ENCODE data around the gene TARS3.

TARS3 gene

DNA sequence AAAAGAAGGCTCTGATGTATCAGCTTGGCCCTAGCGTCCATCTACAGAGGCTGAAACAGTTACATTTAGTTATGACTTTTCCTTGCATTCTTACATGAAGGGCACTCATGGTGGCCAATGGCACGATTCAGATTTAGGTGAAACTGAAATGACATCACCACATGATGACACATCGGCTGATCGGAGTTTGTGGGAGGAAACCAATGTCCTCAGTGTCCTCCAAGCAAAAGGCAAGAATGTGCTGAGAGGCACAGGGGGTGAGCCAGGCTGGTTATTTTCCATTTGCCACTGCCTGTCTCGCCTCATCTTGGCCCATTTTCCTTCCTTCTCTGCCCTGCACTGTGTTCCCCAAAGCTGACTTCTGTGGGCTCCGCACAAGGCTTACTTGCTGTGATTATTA, 34.4 kb downstream of the TARS3 start:
- Histone ChIP-seq H3K9ac (ENCODE audit: low read depth, low read length, poor library complexity, severe bottlenecking) (no peak overlapping the region), H4K20me1 (ENCODE audit: insufficient read depth, low read length, poor library complexity, severe bottlenecking) (no peaks in the 10 kb centered on the region), H3K4me3 (ENCODE audit: low read length, poor library complexity, severe bottlenecking) (no peak overlapping the region), H3K79me2 (ENCODE audit: insufficient read depth, low read length) (no peaks in the 10 kb centered on the region), H3K9me3 (ENCODE audit: insufficient read depth, low read depth, low read length) (no peaks in the 10 kb centered on the region), H3F3A (ENCODE audit: low read depth) (no peaks in the 10 kb centered on the region), H3K4me1 (ENCODE audit: insufficient read depth, low read length, poor library complexity, severe bottlenecking) (peaks cover 5% of the 10 kb centered on the region), H3K36me3 (ENCODE audit: insufficient read depth, low read length) (no peaks in the 10 kb centered on the region), H2AFZ (ENCODE audit: low read length) (no peak overlapping the region), H3K9me2 (replicated peaks; ENCODE audit: low read depth, low read length) (no peaks in the 10 kb centered on the region), H3K4me2 (ENCODE audit: low read depth, low read length, poor library complexity, severe bottlenecking) (no peak overlapping the region), H3K27me3 (ENCODE audit: insufficient read depth, low read length, poor library complexity, severe bottlenecking) (no peaks in the 10 kb centered on the region)
- TF ChIP-seq CTCF (conservative IDR thresholded peaks at IDR 0.05; ENCODE audit: low read length), result no peak

DNA sequence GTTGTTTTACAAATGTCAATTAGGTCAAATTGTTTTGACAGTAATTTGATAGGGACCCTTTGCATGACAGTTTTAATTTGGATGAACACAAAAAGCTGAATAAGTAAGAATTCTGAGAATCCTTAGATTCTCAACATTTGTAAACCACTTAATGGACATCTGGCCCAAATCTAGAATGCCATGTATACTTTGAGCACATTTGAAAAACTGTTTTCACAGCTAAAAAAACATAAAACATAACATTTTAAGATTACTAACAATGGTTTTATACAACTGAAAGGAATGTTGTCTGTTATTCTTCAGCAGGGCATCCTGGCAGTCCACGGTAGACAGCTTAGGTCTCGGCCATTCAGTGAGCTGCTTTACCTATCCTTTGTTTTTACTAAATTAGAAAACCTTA, 37.6 kb downstream of the TARS3 start:
- Histone ChIP-seq H3K4me2 (ENCODE audit: low read depth, low read length, poor library complexity, severe bottlenecking) (no peak overlapping the region), H3K4me1 (ENCODE audit: insufficient read depth, low read length, poor library complexity, severe bottlenecking) (no peaks in the 10 kb centered on the region), H2AFZ (ENCODE audit: low read length) (no peak overlapping the region), H3K9me3 (ENCODE audit: insufficient read depth, low read depth, low read length) (no peaks in the 10 kb centered on the region), H3K27me3 (ENCODE audit: insufficient read depth, low read length, poor library complexity, severe bottlenecking) (no peaks in the 10 kb centered on the region), H3K36me3 (ENCODE audit: insufficient read depth, low read length) (peaks cover 6% of the 10 kb centered on the region; the same call in 1 of the 2 replicates), H3K4me3 (ENCODE audit: low read length, poor library complexity, severe bottlenecking) (no peak overlapping the region), H3F3A (ENCODE audit: low read depth) (no peaks in the 10 kb centered on the region), H3K9ac (ENCODE audit: low read depth, low read length, poor library complexity, severe bottlenecking) (no peak overlapping the region), H4K20me1 (ENCODE audit: insufficient read depth, low read length, poor library complexity, severe bottlenecking) (no peaks in the 10 kb centered on the region), H3K79me2 (ENCODE audit: insufficient read depth, low read length) (no peaks in the 10 kb centered on the region), H3K9me2 (replicated peaks; ENCODE audit: low read depth, low read length) (no peaks in the 10 kb centered on the region)
- TF ChIP-seq EZH2phosphoT487 (IDR thresholded peaks at IDR 0.05; ENCODE audit: borderline replicate concordance), result no peak
- no peak for TF ChIP-seq CTCF (conservative IDR thresholded peaks at IDR 0.05; ENCODE audit: low read length)

DNA sequence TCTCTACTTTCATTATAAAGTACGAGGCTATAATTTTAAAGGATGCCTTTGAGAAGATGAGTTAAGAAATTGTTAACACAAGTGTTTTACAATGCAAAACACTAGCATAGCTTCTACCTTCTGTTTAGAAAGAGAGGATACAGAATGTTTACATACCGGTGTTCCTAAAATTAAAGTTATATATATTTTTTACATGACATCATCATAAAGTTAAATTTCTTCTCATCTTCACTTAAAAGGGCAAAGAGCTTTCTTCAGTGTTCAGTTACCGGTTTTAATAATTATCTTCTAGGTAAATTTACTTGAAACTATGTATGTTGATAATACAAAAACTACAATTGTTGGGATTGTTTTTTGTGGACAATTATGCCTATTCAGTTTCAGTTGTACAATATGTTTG, 39.4 kb downstream of the TARS3 start:
- Histone ChIP-seq H3K4me2 (ENCODE audit: low read depth, low read length, poor library complexity, severe bottlenecking) (no peak overlapping the region), H3K4me3 (ENCODE audit: low read length, poor library complexity, severe bottlenecking) (no peak overlapping the region), H3K79me2 (ENCODE audit: insufficient read depth, low read length) (no peaks in the 10 kb centered on the region), H3F3A (ENCODE audit: low read depth) (no peaks in the 10 kb centered on the region), H3K9ac (ENCODE audit: low read depth, low read length, poor library complexity, severe bottlenecking) (no peak overlapping the region), H3K9me2 (replicated peaks; ENCODE audit: low read depth, low read length) (no peaks in the 10 kb centered on the region), H3K27me3 (ENCODE audit: insufficient read depth, low read length, poor library complexity, severe bottlenecking) (no peaks in the 10 kb centered on the region), H4K20me1 (ENCODE audit: insufficient read depth, low read length, poor library complexity, severe bottlenecking) (no peaks in the 10 kb centered on the region), H2AFZ (ENCODE audit: low read length) (no peak overlapping the region), H3K9me3 (ENCODE audit: insufficient read depth, low read depth, low read length) (no peaks in the 10 kb centered on the region), H3K4me1 (ENCODE audit: insufficient read depth, low read length, poor library complexity, severe bottlenecking) (no peaks in the 10 kb centered on the region), H3K36me3 (ENCODE audit: insufficient read depth, low read length) (peaks cover 6% of the 10 kb centered on the region; the same call in 1 of the 2 replicates)
- TF ChIP-seq EZH2phosphoT487 (IDR thresholded peaks at IDR 0.05; ENCODE audit: borderline replicate concordance), result no peak
- no peak for TF ChIP-seq CTCF (conservative IDR thresholded peaks at IDR 0.05; ENCODE audit: low read length)
